IMR-90 (cell line): Measurements from ENCODE around the gene SMAP1. TPM values are rescaled to one million over a fixed set of nuclear protein-coding genes. Genes with fewer than 3 reads are reported as not detected.

Experiments used
- ATAC-seq: fragments of 200-7000 bp; cut with Tn5 transposase; 2 replicates; pipeline ENCODE4 v1.9.1; 2020; ENCODE audit warnings: low read depth, mild to moderate bottlenecking, moderate library complexity
- BruUV-seq: library from RNA; stranded (reverse); fragments of 400-500 nt; replicated peaks from 2 replicates; lab custom pipeline; 2021; lab: Mats Ljungman, UMichigan
- CTCF ChIA-PET: fragments of 300-600 bp; formaldehyde crosslinking; extraction: SDS; loops from one replicate; lab custom pipeline; 2021; ENCODE audit warnings: antibody characterized with exemption; lab: Yijun Ruan, JAX
- POLR2A ChIA-PET: fragments of 300-600 bp; sonication (Branson Sonifier 250); formaldehyde crosslinking; loops from one replicate; lab custom pipeline; 2022; ENCODE audit warnings: antibody characterized with exemption; ENCODE audit not compliant: unreplicated experiment; lab: Charles Lee
- DNase-seq: peaks from one replicate; pipeline ENCODE4 v3.0.0; 2013
- H2AFZ ChIP-seq: replicated peaks from 2 replicates; pipeline ENCODE3; 2013; ENCODE audit warnings: low read length, mild to moderate bottlenecking; ENCODE audit not compliant: poor library complexity
- H2AK5ac ChIP-seq: 2 replicates; pipeline ENCODE4 v1.6.1; 2013; ENCODE audit warnings: low read depth, low read length, inconsistent platforms
- H2AK9ac ChIP-seq: replicated peaks from 2 replicates; pipeline ENCODE3; 2013; ENCODE audit warnings: mild to moderate bottlenecking, low read depth, low read length, moderate library complexity; ENCODE audit not compliant: poor library complexity
- H2BK120ac ChIP-seq: 2 replicates; pipeline ENCODE4 v1.6.1; 2013; ENCODE audit warnings: low read depth, low read length, inconsistent platforms
- H2BK15ac ChIP-seq: 3 replicates; pipeline ENCODE4 v1.6.1; 2013; ENCODE audit warnings: low read depth, low read length, inconsistent platforms
- H2BK20ac ChIP-seq: 2 replicates; pipeline ENCODE4 v1.6.1; 2013; ENCODE audit warnings: low read depth, mild to moderate bottlenecking, inconsistent platforms, low read length, moderate library complexity
- H2BK5ac ChIP-seq: 2 replicates; pipeline ENCODE4 v1.6.1; 2013; ENCODE audit warnings: mild to moderate bottlenecking, low read depth, low read length, inconsistent platforms; ENCODE audit not compliant: poor library complexity, severe bottlenecking
- H3K14ac ChIP-seq: replicated peaks from 2 replicates; pipeline ENCODE4 v1.6.1; 2013; ENCODE audit warnings: low read depth, low read length, inconsistent platforms
- H3K18ac ChIP-seq: 2 replicates; pipeline ENCODE4 v1.6.1; 2013; ENCODE audit warnings: low read depth, low read length, control low read depth
- H3K23ac ChIP-seq: 2 replicates; pipeline ENCODE4 v1.6.1; 2013; ENCODE audit warnings: low read depth, low read length, inconsistent platforms
- H3K27ac ChIP-seq: 2 replicates; pipeline ENCODE4 v1.5.1; 2013; ENCODE audit warnings: mild to moderate bottlenecking, control low read depth, low read length; ENCODE audit not compliant: insufficient read depth
- H3K27me3 ChIP-seq: 2 replicates; pipeline ENCODE4 v1.6.1; 2013; ENCODE audit warnings: low read length; ENCODE audit not compliant: control insufficient read depth, insufficient read depth
- H3K36me3 ChIP-seq: 2 replicates; pipeline ENCODE4 v1.6.1; 2013; ENCODE audit warnings: low read length, mixed read lengths; ENCODE audit not compliant: control insufficient read depth, insufficient read depth
- H3K4ac ChIP-seq: 2 replicates; pipeline ENCODE4 v1.6.1; 2013; ENCODE audit warnings: low read depth, low read length, inconsistent platforms
- H3K4me1 ChIP-seq: 2 replicates; pipeline ENCODE4 v1.6.1; 2013; ENCODE audit warnings: low read length, mixed read lengths; ENCODE audit not compliant: control insufficient read depth, insufficient read depth
- H3K4me2 ChIP-seq: 2 replicates; pipeline ENCODE4 v1.6.1; 2013; ENCODE audit warnings: low read depth, mild to moderate bottlenecking, control low read depth, low read length, moderate library complexity
- H3K4me3 ChIP-seq: 2 replicates; pipeline ENCODE4 v1.5.1; 2013; ENCODE audit warnings: low read depth, mild to moderate bottlenecking, control low read depth, low read length, moderate library complexity; ENCODE audit not compliant: insufficient read depth
- H3K56ac ChIP-seq: 2 replicates; pipeline ENCODE4 v1.6.1; 2013; ENCODE audit warnings: low read length, inconsistent platforms; ENCODE audit not compliant: insufficient read depth; ENCODE audit errors: extremely low read depth
- H3K79me1 ChIP-seq, 2 experiments: 2 replicates each; pipeline ENCODE4 v1.6.1; 2013; ENCODE audit warnings: low read length in 2 of 2, inconsistent platforms in 1 of 2, low read depth in 1 of 2
- H3K9ac ChIP-seq: 2 replicates; pipeline ENCODE4 v1.6.1; 2013; ENCODE audit warnings: low read depth, low read length, control low read depth
- H3K9me1 ChIP-seq: 2 replicates; pipeline ENCODE4 v1.6.1; 2013; ENCODE audit warnings: low read length, inconsistent platforms; ENCODE audit not compliant: insufficient read depth
- H3K9me3 ChIP-seq: 2 replicates; pipeline ENCODE4 v1.6.1; 2013; ENCODE audit warnings: low read length; ENCODE audit not compliant: control insufficient read depth, insufficient read depth
- H4K20me1 ChIP-seq: 2 replicates; pipeline ENCODE4 v1.6.1; 2013; ENCODE audit warnings: low read length, inconsistent platforms; ENCODE audit not compliant: insufficient read depth
- H4K5ac ChIP-seq: 2 replicates; pipeline ENCODE4 v1.6.1; 2013; ENCODE audit warnings: mild to moderate bottlenecking, low read depth, low read length, control low read depth
- H4K8ac ChIP-seq, 2 experiments: 2 replicates each; pipeline ENCODE4 v1.6.1; 2013; ENCODE audit warnings: low read depth in 2 of 2, low read length in 2 of 2, control low read depth in 1 of 2, inconsistent platforms in 1 of 2
- H4K91ac ChIP-seq: 2 replicates; pipeline ENCODE4 v1.6.1; 2013; ENCODE audit warnings: low read depth, low read length, inconsistent platforms; ENCODE audit not compliant: insufficient read depth
- BHLHE40 ChIP-seq: fragments of 150-350 bp; IDR thresholded peaks from 2 replicates; pipeline ENCODE4 v1.6.1; 2016; ENCODE audit warnings: mild to moderate bottlenecking, low read depth, low read length
- ELK1 ChIP-seq: fragments of 150-350 bp; IDR thresholded peaks from 2 replicates; pipeline ENCODE4 v1.6.1; 2016; ENCODE audit warnings: low read depth, mild to moderate bottlenecking, low read length, moderate library complexity, borderline replicate concordance
- FOS ChIP-seq: fragments of 150-350 bp; IDR thresholded peaks from 2 replicates; pipeline ENCODE4 v1.6.1; 2016; ENCODE audit warnings: low read depth, low read length
- MAZ ChIP-seq: IDR thresholded peaks from 2 replicates; pipeline ENCODE4 v1.6.1; 2012; ENCODE audit warnings: low read depth, mild to moderate bottlenecking, low read length, improper control_type of control experiment, moderate library complexity, borderline replicate concordance
- NFE2L2 ChIP-seq: fragments of 150-350 bp; IDR thresholded peaks from 2 replicates; pipeline ENCODE4 v1.6.1; 2016; ENCODE audit warnings: low read depth, mild to moderate bottlenecking, low read length
- POLR2A ChIP-seq: IDR thresholded peaks from 2 replicates; pipeline ENCODE4 v1.6.1; 2012; ENCODE audit warnings: mild to moderate bottlenecking, low read depth, low read length
- RAD21 ChIP-seq: IDR thresholded peaks from 2 replicates; pipeline ENCODE4 v1.6.1; 2012; ENCODE audit warnings: low read length, improper control_type of control experiment
- RCOR1 ChIP-seq: IDR thresholded peaks from 2 replicates; pipeline ENCODE4 v1.6.1; 2012; ENCODE audit warnings: mild to moderate bottlenecking, low read length, improper control_type of control experiment; ENCODE audit not compliant: insufficient replicate concordance
- RFX5 ChIP-seq: IDR thresholded peaks from 2 replicates; pipeline ENCODE4 v1.8.0; 2012; ENCODE audit warnings: low read depth, mild to moderate bottlenecking, low read length, moderate library complexity
- USF2 ChIP-seq: fragments of 150-350 bp; IDR thresholded peaks from 2 replicates; pipeline ENCODE4 v1.6.1; 2017; ENCODE audit warnings: mild to moderate bottlenecking, antibody characterized with exemption, low read length, low read depth
- WGBS, 2 experiments: methylation state at CpG; one replicate each; pipeline versions ENCODE4 v1.1.5 to v1.1.7; 2013; ENCODE audit warnings: missing lambda C conversion rate in 2 of 2; ENCODE audit not compliant: insufficient read length in 1 of 2; ENCODE audit errors: extremely low coverage in 2 of 2; 5-methylcytosine and 5-hydroxymethylcytosine counted together
- dilution Hi-C: fragments of 300-500 bp; cut with HindIII; formaldehyde crosslinking; loops from one replicate; pipeline ENCODE4 v1.14.3; 2018; ENCODE audit warnings: low sequenced_read_pairs; ENCODE audit not compliant: unreplicated experiment
- in situ Hi-C: fragments of 300-500 bp; cut with MboI; formaldehyde crosslinking; loops from 3 replicates; pipeline ENCODE4 v1.14.3; 2019; ENCODE audit warnings: low sequenced_read_pairs, inconsistent platforms, mixed read lengths
- intact Hi-C: fragments of 100-400 bp; cut with micrococcal nuclease; formaldehyde crosslinking; loops from 2 replicates; pipeline ENCODE4 v1.10.0; 2022
- polyA plus RNA-seq, 3 experiments: library from polyadenylated mRNA; depleted of rRNA; stranded (reverse); fragments of >200 nt; gene quantifications; 2 replicates each; pipeline ENCODE4 v1.2.3, GENCODE V29; 2012; ENCODE audit warnings: low replicate concordance in 1 of 3
- total RNA-seq: library from RNA; depleted of rRNA; stranded (reverse); fragments of >200 nt; gene quantifications from 2 replicates; pipeline ENCODE4 v1.2.3, GENCODE V29; 2012

SMAP1 gene
- total and polyA plus RNA-seq, 2 of the 4 experiments (the other 2 are of a cell fraction), result 14.8 to 16.7 TPM

DNA sequence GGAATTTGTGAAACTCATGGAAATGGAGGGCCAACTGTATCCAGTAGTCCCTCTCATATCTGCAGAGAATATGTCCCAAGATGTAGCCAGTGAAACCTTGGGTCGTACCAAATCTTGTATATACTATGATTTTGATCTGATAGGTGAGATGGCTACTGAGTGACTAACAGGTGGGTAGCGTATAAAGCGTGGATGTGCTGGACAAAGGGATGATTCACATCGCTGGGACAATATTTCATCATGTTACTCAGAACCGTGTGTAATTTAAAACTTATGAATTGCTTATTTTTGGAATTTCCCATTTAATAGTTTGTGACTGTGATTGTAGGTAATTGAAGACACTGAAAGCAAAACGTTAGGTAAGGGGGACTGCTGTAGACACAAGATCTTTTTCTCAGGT is 144.1 kb downstream of the SMAP1 start:
- intact Hi-C loops (no loop called here), in situ Hi-C loops (no loop called here), dilution Hi-C loops (no loop called here)
- DNase-seq, result peak; percentile 62
- Histone ChIP-seq H3K9me3 (no peaks in the 10 kb centered on the region), H3K4me3 (no peak overlapping the region), H2BK15ac (no peak overlapping the region), H4K91ac (no peak overlapping the region), H3K9ac (no peak overlapping the region), H3K4ac (no peak overlapping the region), H4K5ac (no peak overlapping the region), H3K18ac (no peak overlapping the region), H2AFZ (no peak overlapping the region), H2AK5ac (no peak overlapping the region), H3K4me2 (no peak overlapping the region), H3K36me3 (no peaks in the 10 kb centered on the region), H3K23ac (no peak overlapping the region), H3K56ac (no peak overlapping the region), H3K4me1 (no peaks in the 10 kb centered on the region), H3K14ac (no peak overlapping the region), H3K27me3 (no peaks in the 10 kb centered on the region), H3K79me1 (no peaks in the 10 kb centered on the region), H3K9me1 (no peaks in the 10 kb centered on the region), H3K27ac (no peak overlapping the region), H4K20me1 (no peaks in the 10 kb centered on the region), H4K8ac (no peak overlapping the region), H2BK20ac (no peak overlapping the region), H2AK9ac (no peak overlapping the region), H2BK120ac (no peak overlapping the region), H2BK5ac (no peak overlapping the region)
- BruUV-seq, result no TSS peak
- CTCF ChIA-PET, result no interaction called here
- TF ChIP-seq BHLHE40 (no peak), RFX5 (no peak), ELK1 (no peak), RCOR1 (no peak), POLR2A (no peak), USF2 (no peak), FOS (no peak), MAZ (no peak), RAD21 (no peak), NFE2L2 (no peak)
- WGBS, 2 experiments, result 96% methylated on average over 3 of the region's 6 CpGs; no CpG with 5 or more reads in 1 of the 2 experiments
- POLR2A ChIA-PET, result no interaction called here
- no peak for ATAC-seq
